Measurements from ENCODE around the gene SLC6A16.

- TF ChIP-seq CTCF (IDR thresholded peaks at IDR 0.05), result no peak
- TF ChIP-seq POLR2A (IDR thresholded peaks at IDR 0.05), result no peak
Measured at GRCh38 chr19:49318296-49318695, 6.7 kb downstream of the SLC6A16 start.

All from adrenal gland (tissue), 5 donors.